ENCODE data around the gene NBPF4. TPM values are rescaled to one million over a fixed set of nuclear protein-coding genes. Genes with fewer than 3 reads are reported as not detected.
"Not testable (repeated sequence)": the region's sequence is repeated elsewhere in the genome, so short reads cannot be mapped to it uniquely, and the experiment has no call there.

NBPF4 gene, protein sequence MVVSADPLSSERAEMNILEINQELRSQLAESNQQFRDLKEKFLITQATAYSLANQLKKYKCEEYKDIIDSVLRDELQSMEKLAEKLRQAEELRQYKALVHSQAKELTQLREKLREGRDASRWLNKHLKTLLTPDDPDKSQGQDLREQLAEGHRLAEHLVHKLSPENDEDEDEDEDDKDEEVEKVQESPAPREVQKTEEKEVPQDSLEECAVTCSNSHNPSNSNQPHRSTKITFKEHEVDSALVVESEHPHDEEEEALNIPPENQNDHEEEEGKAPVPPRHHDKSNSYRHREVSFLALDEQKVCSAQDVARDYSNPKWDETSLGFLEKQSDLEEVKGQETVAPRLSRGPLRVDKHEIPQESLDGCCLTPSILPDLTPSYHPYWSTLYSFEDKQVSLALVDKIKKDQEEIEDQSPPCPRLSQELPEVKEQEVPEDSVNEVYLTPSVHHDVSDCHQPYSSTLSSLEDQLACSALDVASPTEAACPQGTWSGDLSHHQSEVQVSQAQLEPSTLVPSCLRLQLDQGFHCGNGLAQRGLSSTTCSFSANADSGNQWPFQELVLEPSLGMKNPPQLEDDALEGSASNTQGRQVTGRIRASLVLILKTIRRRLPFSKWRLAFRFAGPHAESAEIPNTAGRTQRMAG
- not detected for polyA plus RNA-seq (2013, experiment 1 of 4)
- not detected for polyA plus RNA-seq (2013, experiment 2 of 4)
- polyA plus RNA-seq (2013, experiment 3 of 4): not detected
- not detected for polyA plus RNA-seq (2013, experiment 4 of 4)

DNA sequence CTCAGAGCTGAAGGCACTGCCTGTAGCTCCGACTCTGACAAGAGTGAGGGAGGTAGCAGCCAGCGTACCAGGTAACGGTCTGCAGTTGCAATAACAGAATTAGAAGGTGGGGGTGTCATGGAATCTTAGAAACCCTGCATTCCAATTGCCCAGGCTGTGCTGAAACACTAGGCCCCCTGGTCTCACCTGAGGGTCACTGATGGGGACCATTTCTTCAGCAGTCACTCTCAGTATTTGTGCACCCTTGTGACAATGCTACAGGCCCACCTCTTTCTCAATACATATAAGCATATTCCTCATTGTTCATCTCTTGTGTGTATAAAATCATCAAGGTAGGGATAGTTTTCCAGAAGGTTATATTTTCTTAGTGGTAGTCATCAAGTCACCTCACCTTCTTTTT lies at the start of gene NBPF4:
NBPF4 (minus strand) TSS at position 101 of the 400 bp plus-strand sequence. CDS start 315 bp downstream, outside the sequence.
- not testable (repeated sequence) for H3K27ac ChIP-seq (ENCODE audit: insufficient read depth, low read depth, low read length, poor library complexity, severe bottlenecking); H3K36me3 ChIP-seq (ENCODE audit: control insufficient read depth, insufficient read depth, low read length); H3K27me3 ChIP-seq (ENCODE audit: control insufficient read depth, insufficient read depth, low read length, poor library complexity, severe bottlenecking); H3K4me3 ChIP-seq (ENCODE audit: insufficient read depth, low read depth, low read length); H3K9me3 ChIP-seq (ENCODE audit: control insufficient read depth, low read length); H3K4me1 ChIP-seq (ENCODE audit: control insufficient read depth, insufficient read depth, low read length)
- WGBS, 2 experiments: no CpG with 5 or more reads among the region's 3 CpGs

DNA sequence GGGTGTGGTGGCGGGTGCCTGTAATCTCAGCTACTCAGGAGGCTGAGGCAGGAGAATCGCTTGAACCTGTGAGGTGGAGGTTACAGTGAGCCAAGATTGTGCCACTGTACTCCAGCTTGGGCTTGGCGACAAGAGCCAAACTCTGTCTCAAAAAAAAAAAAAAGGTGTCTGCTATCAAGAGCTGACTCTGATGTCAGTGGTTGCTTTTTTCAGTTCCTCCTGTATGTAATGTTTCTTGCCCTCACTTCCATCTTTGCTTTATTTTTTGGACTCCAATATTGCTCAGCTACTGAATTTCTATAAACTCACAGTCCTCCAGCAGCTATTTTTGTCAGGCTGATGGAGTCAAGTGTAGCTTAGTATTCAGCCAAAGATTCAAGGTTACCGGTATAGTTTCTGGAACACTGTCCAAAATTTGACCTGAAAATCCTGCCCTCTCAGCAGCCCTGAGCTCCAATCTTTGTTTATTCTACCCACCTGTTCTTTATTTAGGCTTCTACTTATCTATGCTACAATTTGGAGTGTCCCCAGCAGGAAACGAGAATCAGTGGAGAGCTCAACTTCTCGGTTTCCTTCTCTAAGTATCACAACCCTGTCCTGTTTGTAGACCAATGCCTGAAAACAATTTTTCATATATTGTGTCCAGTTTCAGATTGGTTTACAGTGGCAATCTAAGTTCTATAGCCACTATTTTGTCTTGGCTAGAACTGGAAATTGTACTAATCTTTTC lies 38.8 kb upstream of the NBPF4 start:
- H3K4me3 ChIP-seq (ENCODE audit: insufficient read depth, low read depth, low read length); H3K36me3 ChIP-seq (ENCODE audit: control insufficient read depth, insufficient read depth, low read length); H3K27me3 ChIP-seq (ENCODE audit: control insufficient read depth, insufficient read depth, low read length, poor library complexity, severe bottlenecking); H3K27ac ChIP-seq (ENCODE audit: insufficient read depth, low read depth, low read length, poor library complexity, severe bottlenecking); H3K9me3 ChIP-seq (ENCODE audit: control insufficient read depth, low read length); H3K4me1 ChIP-seq (ENCODE audit: control insufficient read depth, insufficient read depth, low read length): not testable (repeated sequence)
- WGBS, 2 experiments: no CpG with 5 or more reads among the region's 6 CpGs

DNA sequence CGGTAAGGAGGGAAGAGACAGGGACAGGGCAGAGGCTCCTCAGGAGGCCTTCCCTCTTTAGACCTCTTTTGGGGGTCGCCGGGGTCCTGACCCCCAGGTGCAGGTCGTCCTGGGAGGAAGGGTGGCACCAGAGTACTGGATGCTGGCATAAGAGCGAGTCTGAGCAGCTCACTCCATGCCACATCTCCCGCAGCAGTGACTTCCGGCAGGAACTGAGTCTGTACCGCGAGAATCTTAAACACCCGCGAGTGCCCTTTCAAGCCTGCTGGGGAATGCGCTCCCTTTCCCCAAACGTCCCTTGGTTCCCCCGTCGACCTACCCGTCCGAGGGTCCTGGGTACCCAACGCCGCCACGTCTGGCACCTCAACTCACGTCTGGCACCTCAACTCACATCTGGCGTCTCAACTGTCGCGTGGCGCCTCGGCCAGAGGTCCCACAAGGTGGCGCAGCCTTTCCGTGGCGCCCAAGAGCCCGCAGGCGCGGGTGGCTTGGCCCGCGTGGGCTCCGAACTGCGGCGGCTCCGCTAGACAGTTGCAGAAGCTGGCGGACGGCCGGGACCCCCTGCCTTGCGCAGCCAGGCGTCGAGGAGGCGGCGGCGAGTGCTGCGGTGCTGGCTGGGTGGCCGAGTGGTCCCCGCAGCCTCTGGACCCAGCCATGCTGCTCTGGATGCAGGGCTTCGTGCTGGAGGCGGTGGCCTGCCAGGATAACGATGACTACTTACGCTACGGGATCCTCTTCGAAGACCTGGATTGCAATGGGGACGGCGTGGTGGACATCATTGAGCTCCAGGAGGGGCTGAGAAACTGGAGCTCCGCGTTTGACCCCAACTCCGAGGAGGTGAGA lies 28.8 kb upstream of the NBPF4 start:
- H3K4me3 ChIP-seq (ENCODE audit: insufficient read depth, low read depth, low read length); H3K36me3 ChIP-seq (ENCODE audit: control insufficient read depth, insufficient read depth, low read length); H3K9me3 ChIP-seq (ENCODE audit: control insufficient read depth, low read length); H3K27me3 ChIP-seq (ENCODE audit: control insufficient read depth, insufficient read depth, low read length, poor library complexity, severe bottlenecking); H3K27ac ChIP-seq (ENCODE audit: insufficient read depth, low read depth, low read length, poor library complexity, severe bottlenecking); H3K4me1 ChIP-seq (ENCODE audit: control insufficient read depth, insufficient read depth, low read length): not testable (repeated sequence)
- no CpG with 5 or more reads among the region's 61 CpGs for WGBS, 2 experiments

DNA sequence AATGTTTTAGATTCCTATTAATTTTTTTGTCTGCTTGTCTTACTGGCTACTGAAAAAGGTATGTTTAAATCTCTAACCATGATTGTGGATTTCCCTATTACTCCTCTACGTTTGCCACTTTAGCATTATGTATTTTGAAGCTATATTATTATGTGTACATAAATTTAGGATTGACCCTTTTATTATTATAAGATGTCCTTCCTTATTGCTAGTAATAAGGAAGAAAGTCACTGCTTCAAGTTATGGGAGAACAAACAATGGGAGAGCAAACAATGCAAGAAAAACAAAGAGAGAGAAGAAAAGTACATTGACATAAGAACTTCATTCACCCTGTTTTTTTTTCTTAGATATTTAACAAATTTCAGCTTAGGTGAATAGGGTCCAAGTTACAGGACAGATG lies 23.2 kb upstream of the NBPF4 start:
- not testable (repeated sequence) for H3K36me3 ChIP-seq (ENCODE audit: control insufficient read depth, insufficient read depth, low read length); H3K9me3 ChIP-seq (ENCODE audit: control insufficient read depth, low read length); H3K4me3 ChIP-seq (ENCODE audit: insufficient read depth, low read depth, low read length); H3K4me1 ChIP-seq (ENCODE audit: control insufficient read depth, insufficient read depth, low read length); H3K27me3 ChIP-seq (ENCODE audit: control insufficient read depth, insufficient read depth, low read length, poor library complexity, severe bottlenecking); H3K27ac ChIP-seq (ENCODE audit: insufficient read depth, low read depth, low read length, poor library complexity, severe bottlenecking)
- WGBS, 2 experiments: no CpG with 5 or more reads among the region's 1 CpG

DNA sequence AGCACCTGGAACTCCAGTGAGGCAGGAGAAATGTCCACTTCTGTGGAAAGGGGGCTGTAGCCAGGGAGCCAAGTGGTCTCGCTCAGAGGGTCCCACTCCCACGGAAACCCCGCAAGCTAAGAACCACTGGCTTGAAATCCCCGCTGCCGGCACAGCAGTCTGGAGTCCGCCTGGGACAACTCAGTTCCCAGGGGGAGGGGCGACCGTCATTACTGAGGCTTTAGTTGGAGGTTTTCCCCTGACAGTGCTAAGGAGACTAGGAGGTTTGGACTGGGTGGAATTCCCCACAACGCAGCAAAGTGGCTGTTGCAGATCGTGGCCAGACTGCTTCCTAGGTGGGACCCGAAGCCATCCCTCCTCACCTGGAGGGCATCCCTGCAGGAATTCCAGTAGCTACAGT lies 18.1 kb upstream of the NBPF4 start:
- not testable (repeated sequence) for H3K27me3 ChIP-seq (ENCODE audit: control insufficient read depth, insufficient read depth, low read length, poor library complexity, severe bottlenecking); H3K36me3 ChIP-seq (ENCODE audit: control insufficient read depth, insufficient read depth, low read length); H3K27ac ChIP-seq (ENCODE audit: insufficient read depth, low read depth, low read length, poor library complexity, severe bottlenecking); H3K4me3 ChIP-seq (ENCODE audit: insufficient read depth, low read depth, low read length); H3K4me1 ChIP-seq (ENCODE audit: control insufficient read depth, insufficient read depth, low read length); H3K9me3 ChIP-seq (ENCODE audit: control insufficient read depth, low read length)
- no CpG with 5 or more reads among the region's 11 CpGs for WGBS, 2 experiments

DNA sequence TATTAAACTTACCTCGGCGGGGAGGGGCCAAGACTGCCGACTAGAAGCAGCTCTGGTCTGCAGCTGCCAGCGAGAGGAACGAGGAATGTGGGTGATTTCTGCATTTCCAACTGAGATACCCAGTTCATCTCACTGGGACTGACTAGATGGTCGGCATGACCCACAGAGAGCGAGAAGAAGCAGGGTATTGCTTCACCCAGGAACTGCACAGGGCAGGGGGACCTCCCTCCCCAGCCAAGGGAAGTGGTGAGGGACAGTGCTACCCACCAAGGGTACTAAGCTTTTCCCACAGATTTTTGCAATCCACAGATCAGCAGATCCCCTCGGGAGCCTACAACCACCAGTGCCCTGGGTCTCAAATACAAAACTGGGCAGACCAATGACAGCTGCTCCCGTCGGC lies 17.6 kb upstream of the NBPF4 start:
- H3K4me3 ChIP-seq (ENCODE audit: insufficient read depth, low read depth, low read length); H3K9me3 ChIP-seq (ENCODE audit: control insufficient read depth, low read length); H3K4me1 ChIP-seq (ENCODE audit: control insufficient read depth, insufficient read depth, low read length); H3K36me3 ChIP-seq (ENCODE audit: control insufficient read depth, insufficient read depth, low read length); H3K27ac ChIP-seq (ENCODE audit: insufficient read depth, low read depth, low read length, poor library complexity, severe bottlenecking); H3K27me3 ChIP-seq (ENCODE audit: control insufficient read depth, insufficient read depth, low read length, poor library complexity, severe bottlenecking): not testable (repeated sequence)
- WGBS, 2 experiments: no CpG with 5 or more reads among the region's 10 CpGs

DNA sequence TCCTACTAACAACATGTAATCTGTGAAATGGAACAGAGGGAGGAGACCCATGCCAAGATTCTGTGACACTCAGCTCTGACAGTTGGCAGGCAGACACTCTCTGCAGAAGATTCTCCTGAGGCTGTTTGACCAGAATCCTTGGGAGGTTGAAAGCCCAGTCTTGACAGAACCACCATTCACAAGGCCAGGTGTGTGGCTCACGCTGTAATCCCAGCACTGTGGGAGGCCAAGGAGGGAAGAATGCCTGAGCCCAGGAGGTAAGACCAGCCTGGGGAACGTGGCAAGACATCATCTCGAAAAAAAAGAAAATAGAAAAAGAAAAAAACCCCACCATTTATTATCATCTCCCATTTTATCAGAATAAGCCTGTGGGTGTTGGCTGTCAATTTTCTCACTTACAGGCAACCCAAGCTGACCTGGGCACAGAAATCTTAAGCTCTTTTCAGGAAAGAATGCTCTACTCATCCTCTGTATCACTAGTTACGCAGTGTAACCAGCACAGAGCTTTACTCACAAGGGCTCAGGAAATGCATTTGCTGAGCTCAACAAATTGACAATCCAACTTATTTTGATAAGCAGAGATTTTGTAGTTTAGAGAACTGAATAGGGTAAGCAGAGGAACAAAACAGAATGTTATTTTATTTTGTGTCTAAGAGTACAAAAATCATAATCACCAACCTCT lies 16.8 kb upstream of the NBPF4 start:
- no CpG with 5 or more reads among the region's 4 CpGs for WGBS, 2 experiments

DNA sequence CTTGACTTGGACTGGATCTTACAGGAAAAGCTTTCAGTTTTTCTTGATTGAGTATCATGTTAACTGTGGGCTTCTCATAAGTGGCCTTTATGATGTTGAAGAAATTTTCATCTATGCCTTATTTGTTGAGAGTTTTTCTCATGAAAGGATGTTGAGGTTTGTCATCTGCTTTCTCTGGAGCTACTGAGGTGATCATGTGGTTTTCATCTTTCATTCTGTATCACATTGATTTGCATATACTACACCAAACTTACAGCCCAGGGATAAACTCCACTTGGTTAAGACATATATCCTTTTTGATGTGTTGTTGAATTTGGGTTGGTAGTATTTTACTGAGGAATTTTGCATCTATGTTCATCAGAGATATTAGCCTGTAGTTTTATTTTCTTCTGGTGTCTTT lies 11.6 kb upstream of the NBPF4 start:
- H3K4me3 ChIP-seq (ENCODE audit: insufficient read depth, low read depth, low read length); H3K4me1 ChIP-seq (ENCODE audit: control insufficient read depth, insufficient read depth, low read length); H3K27ac ChIP-seq (ENCODE audit: insufficient read depth, low read depth, low read length, poor library complexity, severe bottlenecking); H3K9me3 ChIP-seq (ENCODE audit: control insufficient read depth, low read length); H3K36me3 ChIP-seq (ENCODE audit: control insufficient read depth, insufficient read depth, low read length); H3K27me3 ChIP-seq (ENCODE audit: control insufficient read depth, insufficient read depth, low read length, poor library complexity, severe bottlenecking): not testable (repeated sequence)

More for the DNA sequence above, 16.8 kb upstream of the NBPF4 start:
- not testable (repeated sequence) for H3K4me3 ChIP-seq (ENCODE audit: insufficient read depth, low read depth, low read length); H3K9me3 ChIP-seq (ENCODE audit: control insufficient read depth, low read length); H3K27ac ChIP-seq (ENCODE audit: insufficient read depth, low read depth, low read length, poor library complexity, severe bottlenecking); H3K4me1 ChIP-seq (ENCODE audit: control insufficient read depth, insufficient read depth, low read length); H3K36me3 ChIP-seq (ENCODE audit: control insufficient read depth, insufficient read depth, low read length); H3K27me3 ChIP-seq (ENCODE audit: control insufficient read depth, insufficient read depth, low read length, poor library complexity, severe bottlenecking)

DNA sequence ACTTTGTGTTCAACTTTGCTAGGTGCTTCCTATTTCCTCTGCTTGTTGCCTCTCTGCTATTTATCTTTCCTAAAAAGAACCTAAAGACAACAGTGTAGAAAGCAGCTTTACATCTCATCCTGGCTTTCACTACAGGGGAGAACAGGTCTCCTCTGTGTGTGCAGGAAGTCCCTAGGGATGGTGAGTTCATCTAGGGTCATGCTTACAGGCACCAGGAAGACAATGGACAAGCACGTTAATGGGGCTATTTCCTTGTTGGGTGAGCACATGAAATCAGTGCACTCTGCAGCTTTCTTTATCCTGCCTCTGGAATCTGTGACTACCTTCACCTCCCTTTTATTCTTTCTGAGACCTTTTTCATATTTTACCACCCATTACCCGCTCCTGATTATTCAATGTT lies 4.5 kb downstream of the NBPF4 start:
- H3K27ac ChIP-seq (ENCODE audit: insufficient read depth, low read depth, low read length, poor library complexity, severe bottlenecking); H3K9me3 ChIP-seq (ENCODE audit: control insufficient read depth, low read length); H3K4me3 ChIP-seq (ENCODE audit: insufficient read depth, low read depth, low read length); H3K4me1 ChIP-seq (ENCODE audit: control insufficient read depth, insufficient read depth, low read length); H3K36me3 ChIP-seq (ENCODE audit: control insufficient read depth, insufficient read depth, low read length); H3K27me3 ChIP-seq (ENCODE audit: control insufficient read depth, insufficient read depth, low read length, poor library complexity, severe bottlenecking): not testable (repeated sequence)
- WGBS, 2 experiments: no CpG with 5 or more reads among the region's 2 CpGs

Measured in ectodermal cell (in vitro differentiated cells).